HG03342 (cell line): ENCODE results near the gene CENPC.
"Not testable (repeated sequence)": the region's sequence is repeated elsewhere in the genome, so short reads cannot be mapped to it uniquely, and the experiment has no call there.

Experiments used
- ATAC-seq: cut with Tn5 transposase; IDR thresholded peaks from one replicate; pipeline ENCODE4 v1.9.1; 2021; ENCODE audit warnings: mild to moderate bottlenecking, moderate library complexity; ENCODE audit not compliant: unreplicated experiment

The CENPC gene

DNA sequence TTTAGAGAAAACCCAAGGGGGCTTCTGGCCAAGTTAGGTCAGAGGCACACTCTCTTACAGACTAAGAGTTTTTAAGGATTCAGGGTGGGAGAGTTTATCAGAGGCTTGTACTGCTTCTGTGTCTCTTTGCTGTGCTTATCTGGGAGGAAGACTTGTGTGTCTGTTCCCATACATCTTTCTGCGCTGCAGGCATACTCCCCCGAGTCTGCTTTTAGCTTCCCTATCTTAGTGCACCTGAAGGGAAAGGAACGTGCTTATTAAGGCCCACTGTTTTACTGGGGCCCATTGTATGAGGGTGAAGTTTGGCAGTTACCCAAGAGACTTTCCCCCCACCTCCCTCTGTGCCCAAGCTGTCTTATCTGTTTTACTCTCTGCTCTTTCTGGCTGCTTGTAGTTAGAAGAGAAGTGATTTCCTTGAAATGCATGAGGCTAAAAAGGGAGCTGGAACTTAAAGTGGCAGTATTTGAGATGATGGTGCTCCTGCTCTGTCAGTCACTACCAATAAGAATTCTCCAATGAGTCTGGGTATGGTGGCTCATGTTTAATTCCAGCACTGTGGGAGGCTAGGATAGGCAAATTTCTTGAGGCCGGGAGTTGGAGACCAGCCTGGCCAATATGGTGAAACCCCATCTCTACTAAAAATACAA is 7.0 kb upstream of the CENPC start:
- ATAC-seq = not testable (repeated sequence)

DNA sequence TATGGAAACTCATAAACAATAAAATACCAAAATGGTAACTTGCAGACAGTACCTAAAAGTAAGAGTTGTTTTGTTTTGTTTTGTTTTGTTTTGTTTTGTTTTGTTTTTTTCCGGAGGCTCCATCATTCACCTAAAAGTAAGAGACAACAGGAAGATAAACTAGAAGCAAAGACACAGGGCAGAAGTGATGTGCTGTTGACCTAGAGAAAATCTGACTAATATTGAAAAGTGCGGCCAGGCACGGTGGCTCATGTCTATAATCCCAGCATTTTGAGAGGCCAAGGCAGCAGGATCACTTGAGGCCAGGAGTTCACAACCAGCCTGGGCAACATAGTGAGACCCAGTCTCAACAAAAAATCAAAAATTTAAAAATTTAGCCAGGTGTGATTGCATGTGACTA is 5.6 kb upstream of the CENPC start:
- peak; percentile 42 for ATAC-seq

DNA sequence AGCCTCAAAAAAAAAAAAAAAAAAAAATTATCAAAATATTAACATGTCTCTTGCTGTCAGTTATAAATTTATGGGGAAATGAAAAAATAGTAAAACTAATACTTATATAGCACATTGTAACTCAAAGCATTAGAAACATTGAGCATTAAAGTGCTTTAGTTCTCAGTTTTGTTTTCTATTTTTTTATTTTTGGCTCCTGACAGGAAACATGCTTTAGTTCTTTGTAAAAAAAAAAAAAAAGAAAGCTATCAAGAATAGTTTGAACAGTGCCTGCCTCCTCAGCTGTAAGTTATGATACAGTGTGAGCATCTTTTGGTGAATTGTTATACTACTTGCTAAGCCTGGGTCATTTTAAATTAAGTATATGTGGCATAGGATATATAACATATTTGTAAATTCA is 5.1 kb upstream of the CENPC start:
- ATAC-seq = peak; percentile 21

DNA sequence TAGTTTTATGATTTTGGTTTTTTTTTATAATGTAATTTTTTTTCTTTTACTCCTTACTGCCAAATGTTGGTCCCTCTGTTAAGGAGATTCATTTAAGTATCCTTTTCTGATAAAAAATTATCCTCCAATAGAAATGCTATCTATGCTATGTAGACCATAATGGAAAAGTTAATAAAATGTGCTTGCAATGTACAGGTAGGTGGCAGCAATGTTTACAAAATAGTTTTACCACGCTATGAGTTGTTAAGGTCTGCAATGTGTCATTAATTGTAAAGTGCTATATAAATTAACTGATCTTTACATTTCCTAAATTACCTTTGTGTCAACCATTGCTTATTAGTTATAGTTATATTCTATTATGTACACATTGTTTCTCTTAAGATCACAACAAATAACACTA is 3.8 kb upstream of the CENPC start:
- peak; percentile 24 for ATAC-seq

DNA sequence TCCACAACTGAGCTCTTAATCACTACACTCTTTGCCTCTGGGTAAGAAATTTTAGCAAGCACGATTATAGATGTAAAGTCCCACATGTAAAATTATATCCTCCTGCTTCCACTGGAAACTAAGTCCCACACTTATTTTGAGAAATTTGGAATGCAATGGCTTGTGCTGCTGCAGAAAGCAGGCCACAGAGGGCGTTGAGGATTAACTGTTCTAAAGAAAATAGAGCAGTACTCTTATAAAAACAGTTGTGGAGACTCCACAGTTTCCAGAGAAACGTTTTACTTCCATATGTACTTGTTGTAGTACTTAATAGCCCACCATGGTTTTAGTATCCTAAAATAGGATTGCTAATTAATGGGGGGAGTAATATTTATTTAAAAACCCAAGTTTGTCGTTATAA is 1.7 kb upstream of the CENPC start:
- no peak for ATAC-seq

DNA sequence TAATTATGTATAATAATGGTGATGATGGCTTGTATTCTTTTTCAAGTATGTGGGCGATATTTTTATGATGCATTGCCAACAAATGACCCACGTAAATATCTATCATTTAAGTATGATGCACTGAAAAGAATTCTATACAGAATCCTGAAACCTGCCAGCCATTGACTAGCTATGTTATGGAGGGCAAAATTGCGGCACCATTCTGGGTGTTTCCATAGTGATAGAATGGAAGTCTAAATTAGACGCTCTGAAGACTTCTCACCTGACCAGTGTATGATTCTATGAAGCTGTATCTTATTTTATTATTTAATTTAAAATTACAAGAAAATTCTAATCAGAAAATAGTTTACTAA is 677 bp upstream of the CENPC start:
- ATAC-seq = no peak

DNA sequence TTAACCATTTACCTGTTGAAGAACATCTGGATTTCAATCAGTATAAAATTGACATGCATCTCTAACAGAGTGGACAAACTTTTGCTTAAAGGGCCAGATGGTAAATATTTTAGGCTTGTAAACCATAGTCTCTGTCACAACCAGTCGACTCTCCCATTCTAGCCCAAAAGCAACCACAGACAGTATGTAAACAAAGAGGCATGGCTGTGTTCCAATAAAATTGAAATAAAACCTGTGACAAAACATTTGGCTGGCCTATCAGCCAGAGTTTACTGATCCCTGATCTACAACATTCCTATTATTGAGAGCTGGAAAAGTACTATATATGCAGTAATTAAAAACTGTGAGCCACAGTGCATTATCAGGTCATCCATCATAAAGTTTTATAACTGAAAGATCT is 3.2 kb downstream of the CENPC start:
- no peak for ATAC-seq

DNA sequence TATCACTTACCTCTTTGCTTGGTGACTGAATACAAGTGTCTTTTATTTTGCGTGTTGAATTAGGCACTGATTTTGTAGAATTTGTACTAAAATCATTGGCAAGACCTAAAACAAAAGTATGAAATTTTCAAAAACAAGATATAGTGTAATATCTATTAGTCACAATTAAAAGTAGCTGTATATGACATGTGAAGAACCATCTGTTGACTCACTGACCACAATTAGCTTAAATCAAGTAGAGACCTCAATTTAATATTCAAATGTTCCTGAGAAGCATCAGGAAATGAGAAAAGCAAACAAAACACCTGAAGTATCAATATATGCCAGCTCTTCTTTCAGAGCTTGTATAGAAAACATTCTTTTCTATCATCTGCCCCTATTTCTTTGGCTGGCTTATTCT is 5.5 kb downstream of the CENPC start:
- no peak for ATAC-seq

DNA sequence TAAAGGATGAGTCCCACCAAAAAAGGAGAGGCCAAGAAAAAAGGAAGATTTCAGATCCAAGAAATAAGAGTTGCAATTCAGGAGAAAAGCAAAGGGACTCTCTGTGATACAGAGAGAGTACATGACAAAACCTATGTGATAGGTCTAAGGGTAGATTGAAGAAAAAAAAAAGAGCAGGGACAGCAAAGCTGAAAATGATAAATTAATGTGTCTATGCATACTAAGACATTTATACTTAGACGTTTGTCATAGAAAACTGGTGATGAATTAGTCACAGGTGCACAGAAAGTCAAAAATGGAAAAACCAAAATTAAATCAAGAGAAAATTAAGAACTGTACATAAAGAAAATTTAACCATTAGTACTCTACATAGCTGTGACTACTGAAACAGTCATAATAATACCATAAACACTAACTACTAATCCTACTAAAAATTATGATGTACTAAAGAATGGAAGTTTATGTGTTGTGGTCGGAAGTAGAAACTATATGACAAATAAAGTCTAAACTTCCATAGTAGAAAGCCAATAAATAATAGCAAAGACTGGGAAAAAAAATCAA is 9.9 kb downstream of the CENPC start:
- ATAC-seq = no peak

DNA sequence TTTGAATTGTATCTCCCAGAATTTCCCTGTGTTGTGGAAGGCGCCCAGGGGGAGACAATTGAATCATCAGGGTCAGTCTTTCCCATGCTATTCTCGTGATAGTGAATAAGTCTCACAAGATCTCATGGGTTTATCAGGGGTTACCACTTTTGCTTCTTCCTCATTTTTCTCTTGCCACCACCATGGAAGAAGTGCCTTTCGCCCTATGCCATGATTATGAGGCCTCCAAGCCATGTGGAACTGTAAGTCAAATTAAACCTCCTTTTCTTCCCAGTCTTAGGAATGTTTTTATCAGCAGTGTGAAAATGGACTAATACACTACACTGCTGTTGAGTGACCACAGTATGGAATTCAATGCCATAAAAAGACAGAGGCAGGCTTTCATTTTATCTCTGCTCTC is 12.2 kb downstream of the CENPC start:
- ATAC-seq = no peak

DNA sequence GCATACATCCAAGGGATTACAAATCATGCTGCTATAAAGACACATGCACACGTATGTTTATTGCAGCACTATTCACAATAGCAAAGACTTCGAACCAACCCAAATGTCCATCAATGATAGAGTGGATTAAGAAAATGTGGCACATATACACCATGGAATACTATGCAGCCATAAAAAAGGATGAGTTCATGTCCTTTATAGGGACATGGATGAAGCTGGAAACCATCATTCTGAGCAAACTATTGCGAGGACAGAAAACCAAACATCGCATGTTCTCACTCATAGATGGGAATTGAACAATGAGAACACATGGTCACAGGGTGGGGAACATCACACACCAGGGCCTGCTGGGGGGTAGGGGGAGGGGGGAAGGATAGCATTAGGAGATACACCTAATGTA is 12.9 kb downstream of the CENPC start:
- not testable (repeated sequence) for ATAC-seq

DNA sequence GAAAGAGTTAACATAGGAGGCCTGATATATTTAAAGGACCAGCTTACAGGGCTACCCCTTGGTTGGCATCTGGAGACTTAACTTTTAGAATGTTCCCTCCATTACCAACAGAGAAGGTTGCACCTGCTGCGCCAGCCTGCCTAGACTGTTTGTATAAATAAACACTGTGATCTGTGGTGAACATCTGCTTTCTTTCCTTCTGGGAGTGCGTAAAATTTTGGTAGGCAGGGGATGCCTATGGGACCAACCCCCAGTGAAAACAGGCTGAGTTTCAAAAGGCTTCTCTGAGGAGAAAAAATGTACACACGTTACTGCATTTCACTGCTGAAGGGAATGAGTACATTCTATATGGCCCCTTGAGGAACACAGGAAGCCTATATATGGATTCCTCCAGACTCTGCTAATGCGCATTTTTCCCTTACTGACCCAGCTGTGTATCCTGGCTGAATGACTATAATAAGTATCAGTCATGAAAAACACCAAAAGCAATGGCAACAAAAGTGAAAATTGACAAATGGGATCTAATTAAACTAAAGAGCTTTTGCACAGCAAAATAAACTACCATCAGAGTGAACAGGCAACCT is 13.8 kb downstream of the CENPC start:
- no peak for ATAC-seq

DNA sequence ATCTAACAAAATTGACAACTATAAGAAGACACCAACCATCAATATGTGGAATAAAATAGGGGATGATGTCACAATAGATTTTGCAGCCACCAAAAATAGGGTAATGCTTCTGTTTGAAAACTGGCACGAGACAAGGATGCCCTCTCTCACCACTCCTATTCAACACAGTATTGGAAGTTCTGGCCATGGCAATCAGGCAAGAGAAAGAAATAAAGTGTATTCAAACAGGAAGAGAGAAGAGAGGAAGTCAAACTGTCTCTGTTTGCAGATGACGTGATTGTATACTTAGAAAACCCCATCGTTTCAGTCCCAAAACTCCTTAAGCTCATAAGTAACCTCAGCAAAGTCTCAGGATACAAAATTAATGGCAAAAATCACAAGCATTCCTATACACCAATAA is 21.2 kb downstream of the CENPC start:
- not testable (repeated sequence) for ATAC-seq

DNA sequence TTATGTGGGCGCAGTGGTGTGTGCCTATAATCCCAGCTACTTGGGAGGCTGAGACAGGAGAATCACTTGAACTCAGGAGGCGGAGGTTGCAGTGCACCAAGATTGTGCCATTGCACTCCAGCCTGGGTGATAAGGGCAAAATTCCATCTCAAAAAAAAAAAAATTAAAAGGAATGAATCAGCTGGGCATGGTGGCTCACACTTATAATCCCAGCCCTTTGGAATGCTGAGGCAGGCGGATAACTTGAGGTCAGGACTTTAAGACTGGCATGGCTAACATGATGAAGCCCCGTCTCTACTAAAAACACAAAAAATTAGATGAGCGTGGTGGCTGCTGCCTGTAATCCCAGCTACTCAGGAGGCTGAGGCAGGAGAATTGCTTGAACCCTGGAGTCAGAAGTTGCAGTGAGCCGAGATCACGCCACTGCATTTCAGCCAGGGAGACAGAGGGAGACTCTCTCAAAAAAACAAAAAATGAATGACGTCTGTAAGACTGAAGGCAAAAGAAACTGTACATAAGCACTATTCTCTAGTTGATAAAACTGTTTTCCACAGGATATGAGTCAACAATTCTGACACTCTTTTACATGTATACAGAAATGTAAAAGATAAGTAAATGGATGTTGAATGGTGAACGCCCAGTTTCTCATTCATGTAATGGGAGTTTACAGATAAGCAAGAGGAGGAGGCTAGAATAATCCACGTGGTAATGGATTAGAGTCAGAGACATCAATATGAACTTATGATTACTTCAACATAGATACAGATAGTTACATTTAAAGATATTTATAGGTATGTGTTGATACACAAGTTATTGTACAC is 22.2 kb downstream of the CENPC start:
- ATAC-seq = no peak

DNA sequence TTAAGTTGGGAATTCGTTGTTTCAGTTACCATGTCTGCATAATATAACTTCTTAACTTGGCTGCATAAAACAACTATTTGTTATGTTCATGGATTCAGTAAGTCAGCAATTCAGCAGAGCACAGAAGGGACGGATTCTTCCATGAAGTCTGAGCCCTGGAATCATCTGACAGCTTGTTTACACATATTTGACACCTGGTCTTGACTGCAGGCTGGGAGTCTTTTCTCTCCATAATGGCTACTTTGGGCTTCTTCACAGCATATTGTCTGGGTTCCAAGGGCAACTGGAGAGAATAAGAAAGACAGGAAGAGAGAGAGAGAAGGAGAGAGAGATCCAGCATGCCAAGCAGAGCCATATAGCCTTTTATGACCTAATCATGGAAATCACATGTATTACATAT is 23.1 kb downstream of the CENPC start:
- no peak for ATAC-seq

DNA sequence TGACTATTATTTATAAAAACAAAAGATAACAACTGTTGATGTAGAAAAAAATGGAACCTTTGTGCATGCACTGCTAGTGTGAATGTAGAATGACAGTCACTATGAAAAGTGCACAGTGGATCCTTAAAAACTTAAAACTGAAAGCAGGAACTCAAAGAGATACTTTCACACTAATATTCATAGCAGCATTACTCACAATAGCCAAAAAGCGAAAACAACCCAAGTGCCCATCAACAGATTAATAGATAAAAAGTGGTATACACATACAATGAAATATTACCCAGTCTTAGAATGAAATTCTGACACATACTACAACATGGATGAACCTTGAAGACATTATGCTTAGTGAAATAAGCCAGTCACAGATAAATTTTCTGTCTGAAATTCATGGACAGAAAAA is 23.8 kb downstream of the CENPC start:
- ATAC-seq = peak; percentile 89

DNA sequence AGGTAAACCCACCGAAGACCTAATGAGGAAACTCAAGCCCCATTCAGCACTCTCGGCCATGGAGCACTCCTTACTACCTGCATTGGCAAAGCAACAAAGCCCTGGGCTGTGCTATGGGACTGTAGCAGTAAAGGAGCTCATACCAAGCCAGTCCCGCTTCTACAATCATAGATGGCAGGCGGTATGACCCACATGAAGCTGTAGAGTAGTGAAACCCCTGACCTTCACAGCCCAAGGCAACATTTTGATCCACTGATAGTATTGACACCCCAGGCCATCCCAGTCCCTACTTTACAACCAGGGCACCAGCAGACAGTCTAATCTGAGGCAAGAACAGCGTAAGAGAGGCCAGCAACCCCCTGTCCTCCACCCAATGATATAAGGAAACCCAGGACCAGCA is 25.2 kb downstream of the CENPC start:
- ATAC-seq = no peak

DNA sequence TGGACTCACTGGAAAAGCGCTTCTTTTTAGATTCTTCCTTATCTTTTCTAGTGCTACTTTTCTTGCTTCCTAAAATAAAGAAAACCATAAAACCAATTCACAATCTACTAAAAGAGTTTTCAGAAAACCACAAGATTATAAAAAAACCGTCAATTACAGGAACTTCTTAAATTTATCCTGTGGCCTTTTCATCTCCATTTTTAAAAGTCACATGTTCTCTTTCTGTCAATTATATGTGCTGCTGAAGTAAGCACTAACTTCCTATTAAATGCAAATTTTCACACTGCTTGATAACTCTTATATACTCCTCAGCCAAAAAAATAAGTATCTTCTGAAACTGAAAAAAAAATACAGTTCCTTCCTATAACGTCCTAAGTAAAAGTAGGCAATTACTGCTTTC is 32.8 kb downstream of the CENPC start:
- no peak for ATAC-seq

DNA sequence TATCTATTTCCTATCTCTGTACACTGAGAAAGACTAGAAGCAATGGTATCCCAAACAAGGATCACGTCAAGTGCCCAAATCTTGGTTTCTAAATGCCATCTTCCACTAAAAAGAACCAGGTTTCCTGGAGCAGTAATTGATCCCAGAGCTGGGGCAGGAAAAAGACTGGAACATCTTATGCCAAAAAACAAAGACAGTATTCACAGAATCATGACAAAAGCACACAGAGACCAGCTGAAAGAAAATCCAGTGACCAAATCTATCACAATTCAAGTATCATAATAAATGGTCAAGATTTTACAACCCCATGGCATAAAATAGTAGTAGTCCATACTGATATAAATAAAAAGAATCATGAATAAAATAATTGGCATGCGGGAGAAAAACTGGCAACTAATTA is 44.9 kb downstream of the CENPC start:
- no peak for ATAC-seq

DNA sequence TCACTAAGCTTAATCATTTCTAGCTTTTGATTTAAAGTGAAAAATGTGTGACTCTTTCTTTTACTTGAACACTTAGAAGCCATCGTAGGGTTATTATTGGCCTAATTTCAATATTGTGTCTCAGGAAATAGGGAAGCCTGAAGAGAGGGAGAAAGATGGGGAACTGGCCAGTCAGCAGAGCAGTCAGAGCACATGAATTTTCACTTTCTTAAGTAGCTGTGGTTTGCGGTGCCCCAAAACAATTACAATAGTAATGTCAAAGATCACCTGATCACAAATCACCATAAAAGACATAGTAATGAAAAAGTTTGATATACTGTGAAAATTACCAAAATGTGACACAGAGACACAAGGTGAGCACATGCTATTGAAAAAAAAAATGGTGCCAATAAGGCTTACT is 45.5 kb downstream of the CENPC start:
- no peak for ATAC-seq

DNA sequence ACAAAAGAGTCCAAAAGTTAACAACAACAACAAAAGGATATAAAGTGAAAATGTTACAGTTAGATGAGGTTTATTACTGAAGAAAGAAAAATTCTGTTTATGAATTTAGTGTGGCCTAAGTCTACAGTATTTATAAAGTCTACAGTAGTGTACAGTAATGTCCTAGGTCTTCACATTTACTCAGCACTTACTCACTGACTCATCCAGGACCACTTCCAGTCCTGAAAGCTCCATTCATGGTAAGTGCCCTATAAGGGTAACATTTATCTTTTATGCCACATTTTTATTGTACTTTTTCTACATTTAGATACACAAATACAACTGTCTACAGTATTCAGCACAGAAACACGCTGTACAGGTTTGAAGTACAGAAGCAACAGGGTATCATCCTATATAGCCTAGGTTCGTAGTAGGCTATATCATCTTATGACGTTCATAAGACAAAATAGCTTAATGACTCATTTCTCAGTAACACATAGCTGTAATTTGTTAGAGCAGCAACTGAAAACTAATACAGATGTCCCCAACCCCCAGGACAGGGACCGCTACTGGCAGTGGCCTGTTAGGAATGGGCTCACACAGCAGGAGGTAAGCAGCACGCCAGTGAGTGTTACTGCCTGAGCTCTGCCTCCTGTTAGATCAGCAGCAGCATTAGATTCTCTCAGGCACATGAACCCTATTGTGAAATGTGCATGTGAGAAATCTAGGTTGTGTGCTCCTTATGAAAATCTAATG is 61.3 kb downstream of the CENPC start:
- no peak for ATAC-seq
